ENCODE results near the gene ZHX3. TPM values are rescaled to one million over a fixed set of nuclear protein-coding genes. Genes with fewer than 3 reads are reported as not detected.

Gene ZHX3
- total RNA-seq, 1 donor from 2014 or later = 53.3 TPM

- no peaks in the 10 kb centered on the region for H3K27me3 ChIP-seq
- no peak for DNase-seq (ENCODE audit: low spot score in 2 of 2)
- H3K27ac ChIP-seq = peak overlapping the region; percentile 86 to 95
- H3K4me3 ChIP-seq = no peak overlapping the region
- H3K4me1 ChIP-seq = peaks cover 13 to 52% of the 10 kb centered on the region in 2 donors
- TF ChIP-seq, protein P1, sequence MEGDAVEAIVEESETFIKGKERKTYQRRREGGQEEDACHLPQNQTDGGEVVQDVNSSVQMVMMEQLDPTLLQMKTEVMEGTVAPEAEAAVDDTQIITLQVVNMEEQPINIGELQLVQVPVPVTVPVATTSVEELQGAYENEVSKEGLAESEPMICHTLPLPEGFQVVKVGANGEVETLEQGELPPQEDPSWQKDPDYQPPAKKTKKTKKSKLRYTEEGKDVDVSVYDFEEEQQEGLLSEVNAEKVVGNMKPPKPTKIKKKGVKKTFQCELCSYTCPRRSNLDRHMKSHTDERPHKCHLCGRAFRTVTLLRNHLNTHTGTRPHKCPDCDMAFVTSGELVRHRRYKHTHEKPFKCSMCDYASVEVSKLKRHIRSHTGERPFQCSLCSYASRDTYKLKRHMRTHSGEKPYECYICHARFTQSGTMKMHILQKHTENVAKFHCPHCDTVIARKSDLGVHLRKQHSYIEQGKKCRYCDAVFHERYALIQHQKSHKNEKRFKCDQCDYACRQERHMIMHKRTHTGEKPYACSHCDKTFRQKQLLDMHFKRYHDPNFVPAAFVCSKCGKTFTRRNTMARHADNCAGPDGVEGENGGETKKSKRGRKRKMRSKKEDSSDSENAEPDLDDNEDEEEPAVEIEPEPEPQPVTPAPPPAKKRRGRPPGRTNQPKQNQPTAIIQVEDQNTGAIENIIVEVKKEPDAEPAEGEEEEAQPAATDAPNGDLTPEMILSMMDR (IDR thresholded peaks at IDR 0.05) = no peak
- no peaks in the 10 kb centered on the region for H3K9me3 ChIP-seq
- no peaks in the 10 kb centered on the region for H3K36me3 ChIP-seq
- intact Hi-C loops (cut with DNase I) = no loop called here
These were observed 169.8 kb downstream of the ZHX3 start for GRCh38 chr20:41147767-41148191.

DNA sequence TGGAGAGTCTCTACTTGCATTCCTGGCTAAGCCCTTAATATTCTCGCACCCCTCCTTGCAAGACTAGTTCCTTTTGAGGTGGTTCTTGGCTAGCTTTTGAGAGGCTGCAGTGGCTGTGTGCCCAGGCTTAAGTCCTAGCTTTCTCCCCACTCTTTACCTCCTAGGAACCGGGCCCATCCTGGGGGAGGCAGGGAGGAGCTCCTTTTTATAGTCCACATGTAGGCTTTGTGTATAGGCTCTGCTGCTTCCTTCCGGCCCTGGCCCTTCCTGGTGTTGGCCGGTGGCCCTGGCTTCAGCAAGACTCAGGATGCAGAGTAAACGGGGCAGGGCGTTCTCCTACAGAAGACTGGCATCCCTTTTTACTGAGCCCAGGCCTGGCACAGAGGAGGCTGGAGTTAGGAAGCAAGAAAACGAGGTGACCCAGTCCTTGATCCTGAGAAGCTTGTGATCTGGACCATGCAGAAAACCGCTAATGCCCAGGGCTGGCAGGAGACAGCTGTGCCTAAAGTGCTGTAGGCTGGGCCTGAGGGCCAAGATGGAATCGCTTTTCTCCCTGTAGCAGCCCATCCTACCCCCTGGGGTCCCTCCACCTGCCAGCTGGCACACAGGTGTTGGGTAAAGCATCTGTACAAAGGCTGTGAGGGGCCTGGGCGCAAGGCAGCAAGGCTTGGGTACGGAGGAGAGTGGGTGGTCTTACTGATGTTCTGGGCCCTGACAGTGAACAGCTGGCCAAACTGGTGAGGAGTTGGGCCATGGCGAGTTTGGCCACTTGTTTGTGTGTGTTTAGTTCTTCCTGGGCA lies 171.5 kb downstream of the ZHX3 start:
- Histone ChIP-seq H3K36me3 (no peaks in the 10 kb centered on the region), H3K9me3 (no peaks in the 10 kb centered on the region), H3K27ac (peak overlapping the region; percentile 86 to 95), H3K27me3 (no peaks in the 10 kb centered on the region), H3K4me1 (peaks cover 13 to 48% of the 10 kb centered on the region in 2 donors), H3K4me3 (no peak overlapping the region)
- intact Hi-C loops (cut with DNase I) = no loop called here
- DNase-seq (ENCODE audit: low spot score in 2 of 2) = no peak
- TF ChIP-seq, protein P1 (IDR thresholded peaks at IDR 0.05) = no peak

GRCh38 chr20:41145317-41145716 lies 172.2 kb downstream of the ZHX3 start:
- TF ChIP-seq, protein P1 (IDR thresholded peaks at IDR 0.05) = no peak
- H3K9me3 ChIP-seq = no peaks in the 10 kb centered on the region
- no peak for DNase-seq (ENCODE audit: low spot score in 2 of 2)
- H3K4me1 ChIP-seq = peaks cover 13 to 53% of the 10 kb centered on the region in 2 donors
- H3K27me3 ChIP-seq = no peaks in the 10 kb centered on the region
- peak overlapping the region; percentile 86 to 95 for H3K27ac ChIP-seq
- H3K4me3 ChIP-seq = no peak overlapping the region
- H3K36me3 ChIP-seq = no peaks in the 10 kb centered on the region
- intact Hi-C loops (cut with DNase I) = no loop called here

DNA sequence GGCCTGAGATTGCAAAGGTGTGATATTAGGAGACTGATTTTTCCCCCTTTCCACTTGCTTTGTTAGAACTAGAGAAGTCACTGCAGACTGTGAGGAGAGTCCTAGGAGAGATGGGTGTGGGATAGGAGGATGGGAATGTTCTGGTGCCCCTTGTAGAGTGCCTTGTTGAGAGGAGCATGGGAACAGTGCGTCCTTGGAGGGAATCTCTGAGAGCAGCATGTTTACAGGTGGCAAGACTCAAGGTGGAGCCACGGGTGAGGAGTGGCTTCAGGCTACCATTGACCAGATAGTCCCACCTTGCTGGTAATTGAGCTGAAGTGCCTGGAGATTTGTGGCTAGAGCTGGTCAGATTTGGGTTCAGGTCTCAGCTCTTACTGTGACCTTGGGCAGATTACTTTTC lies 174.2 kb downstream of the ZHX3 start:
- TF ChIP-seq, protein P1 (IDR thresholded peaks at IDR 0.05) = no peak
- Histone ChIP-seq H3K4me1 (peaks cover 13 to 69% of the 10 kb centered on the region in 2 donors), H3K27me3 (no peaks in the 10 kb centered on the region), H3K27ac (peak overlapping the region; percentile 44 to 95), H3K9me3 (no peaks in the 10 kb centered on the region), H3K36me3 (no peaks in the 10 kb centered on the region), H3K4me3 (no peak overlapping the region)
- intact Hi-C loops (cut with DNase I) = no loop called here
- no peak for DNase-seq (ENCODE audit: low spot score in 2 of 2)

GRCh38 chr20:41142919-41143318 lies 174.6 kb downstream of the ZHX3 start:
- Histone ChIP-seq H3K4me3 (no peak overlapping the region), H3K36me3 (no peaks in the 10 kb centered on the region), H3K9me3 (no peaks in the 10 kb centered on the region), H3K27ac (peak overlapping the region; percentile 44 to 95), H3K4me1 (peaks cover 13 to 65% of the 10 kb centered on the region in 2 donors), H3K27me3 (no peaks in the 10 kb centered on the region)
- TF ChIP-seq, protein P1 (IDR thresholded peaks at IDR 0.05) = no peak
- no peak for DNase-seq (ENCODE audit: low spot score in 2 of 2)
- intact Hi-C loops (cut with DNase I) = no loop called here
